MM.1S (cell line): ENCODE measurements around the gene EBF4.
A peak's percentile ranks its signal among the peaks of the same experiment; 100 is the strongest.

Source experiments
- DNase-seq: peaks from one replicate; pipeline ENCODE4 v3.0.0-alpha.2; 2015
- H2AFZ ChIP-seq: fragments of 300-600 bp; sonication (generic); 2 replicates; pipeline ENCODE4 v1.6.0; 2016; ENCODE audit warnings: antibody characterized with exemption, low read length
- H3F3A ChIP-seq: fragments of 300-600 bp; sonication (generic); 2 replicates; pipeline ENCODE4 v1.6.1; 2016; ENCODE audit warnings: mild to moderate bottlenecking, antibody characterized with exemption, low read length, moderate library complexity, mixed read lengths; ENCODE audit not compliant: insufficient read depth
- H3K27ac ChIP-seq: fragments of 300-600 bp; sonication (generic); 2 replicates; pipeline ENCODE4 v1.5.1; 2016; ENCODE audit warnings: mild to moderate bottlenecking, low read length
- H3K27me3 ChIP-seq: fragments of 300-600 bp; sonication (generic); replicated peaks from 2 replicates; pipeline ENCODE4 v1.6.0; 2016; ENCODE audit warnings: low read length; ENCODE audit not compliant: insufficient read depth
- H3K36me3 ChIP-seq: fragments of 300-600 bp; sonication (generic); replicated peaks from 2 replicates; pipeline ENCODE4 v1.6.1; 2016; ENCODE audit warnings: mild to moderate bottlenecking, low read length, mixed read lengths; ENCODE audit not compliant: insufficient read depth
- H3K4me1 ChIP-seq: fragments of 300-600 bp; sonication (generic); 2 replicates; pipeline ENCODE4 v1.6.1; 2016; ENCODE audit warnings: low read length, mixed read lengths
- H3K4me2 ChIP-seq: fragments of 300-600 bp; sonication (generic); 2 replicates; pipeline ENCODE4 v1.6.0; 2016; ENCODE audit warnings: low read depth, low read length
- H3K4me3 ChIP-seq: fragments of 300-600 bp; sonication (generic); 2 replicates; pipeline ENCODE4 v1.5.1; 2016; ENCODE audit warnings: low read length, mixed read lengths
- H3K79me2 ChIP-seq: fragments of 300-600 bp; sonication (generic); 2 replicates; pipeline ENCODE4 v1.6.1; 2016; ENCODE audit warnings: mixed run types, low read length, mixed read lengths
- H3K9ac ChIP-seq: fragments of 300-600 bp; sonication (generic); 2 replicates; pipeline ENCODE4 v1.6.1; 2016; ENCODE audit warnings: low read length, mixed read lengths
- H3K9me2 ChIP-seq: fragments of 300-600 bp; sonication (generic); replicated peaks from 2 replicates; pipeline ENCODE4 v1.6.1; 2016; ENCODE audit warnings: mild to moderate bottlenecking, low read length, mixed read lengths; ENCODE audit not compliant: insufficient read depth
- H3K9me3 ChIP-seq: fragments of 300-600 bp; sonication (generic); replicated peaks from 2 replicates; pipeline ENCODE4 v1.6.1; 2016; ENCODE audit warnings: mild to moderate bottlenecking, low read length, mixed read lengths; ENCODE audit not compliant: insufficient read depth
- H4K20me1 ChIP-seq: fragments of 300-600 bp; sonication (generic); 2 replicates; pipeline ENCODE4 v1.6.1; 2016; ENCODE audit warnings: mild to moderate bottlenecking, low read length, moderate library complexity, mixed read lengths; ENCODE audit not compliant: insufficient read depth
- EZH2 ChIP-seq: fragments of 300-600 bp; sonication (generic); optimal IDR thresholded peaks from 2 replicates; pipeline ENCODE3; 2017; ENCODE audit warnings: low read depth, mild to moderate bottlenecking, antibody characterized with exemption, low read length, mixed read lengths
- EZH2phosphoT487 ChIP-seq: fragments of 300-600 bp; sonication (generic); IDR thresholded peaks from 2 replicates; pipeline ENCODE4 v1.6.1; 2018; ENCODE audit warnings: antibody characterized with exemption, low read length
- TF ChIP-seq, protein P1 (sequence below): fragments of 300-600 bp; sonication (generic); IDR thresholded peaks from 2 replicates; pipeline ENCODE4 v1.5.1; 2016; ENCODE audit warnings: antibody characterized with exemption, low read length, mixed read lengths

Gene EBF4

DNA sequence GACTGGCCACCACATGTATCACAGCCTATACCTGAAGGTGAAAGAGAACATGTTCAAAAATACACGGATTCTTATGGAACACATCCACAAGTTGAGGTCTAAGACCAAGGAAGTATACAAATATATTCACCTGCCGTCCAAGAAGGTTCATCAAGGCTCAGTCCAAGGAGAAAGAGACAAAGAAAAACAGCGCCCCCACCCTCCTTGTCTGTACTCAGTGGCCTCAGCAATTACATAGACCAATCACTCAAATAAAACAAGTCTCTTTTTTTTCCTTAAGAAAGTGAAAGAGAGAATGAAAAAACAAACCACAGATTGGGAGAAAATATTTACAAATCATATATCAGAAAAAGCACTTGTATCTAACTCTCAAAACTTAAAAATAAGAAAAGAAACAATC lies 88.4 kb downstream of the EBF4 start:
- DNase-seq = peak; percentile 23
- H3K4me2 ChIP-seq = no peak overlapping the region
- no peak overlapping the region for H3K9ac ChIP-seq
- H3K36me3 ChIP-seq = no peaks in the 10 kb centered on the region
- H2AFZ ChIP-seq = no peak overlapping the region
- H3K79me2 ChIP-seq = no peaks in the 10 kb centered on the region
- no peaks in the 10 kb centered on the region for H3K9me2 ChIP-seq
- no peak overlapping the region for H3K4me3 ChIP-seq
- TF ChIP-seq EZH2 = no peak
- TF ChIP-seq, protein P1, sequence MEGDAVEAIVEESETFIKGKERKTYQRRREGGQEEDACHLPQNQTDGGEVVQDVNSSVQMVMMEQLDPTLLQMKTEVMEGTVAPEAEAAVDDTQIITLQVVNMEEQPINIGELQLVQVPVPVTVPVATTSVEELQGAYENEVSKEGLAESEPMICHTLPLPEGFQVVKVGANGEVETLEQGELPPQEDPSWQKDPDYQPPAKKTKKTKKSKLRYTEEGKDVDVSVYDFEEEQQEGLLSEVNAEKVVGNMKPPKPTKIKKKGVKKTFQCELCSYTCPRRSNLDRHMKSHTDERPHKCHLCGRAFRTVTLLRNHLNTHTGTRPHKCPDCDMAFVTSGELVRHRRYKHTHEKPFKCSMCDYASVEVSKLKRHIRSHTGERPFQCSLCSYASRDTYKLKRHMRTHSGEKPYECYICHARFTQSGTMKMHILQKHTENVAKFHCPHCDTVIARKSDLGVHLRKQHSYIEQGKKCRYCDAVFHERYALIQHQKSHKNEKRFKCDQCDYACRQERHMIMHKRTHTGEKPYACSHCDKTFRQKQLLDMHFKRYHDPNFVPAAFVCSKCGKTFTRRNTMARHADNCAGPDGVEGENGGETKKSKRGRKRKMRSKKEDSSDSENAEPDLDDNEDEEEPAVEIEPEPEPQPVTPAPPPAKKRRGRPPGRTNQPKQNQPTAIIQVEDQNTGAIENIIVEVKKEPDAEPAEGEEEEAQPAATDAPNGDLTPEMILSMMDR = peak; percentile 24
- H3K9me3 ChIP-seq = no peaks in the 10 kb centered on the region
- no peaks in the 10 kb centered on the region for H3F3A ChIP-seq
- H3K4me1 ChIP-seq = peaks cover 6% of the 10 kb centered on the region; the same call in 1 of the 2 replicates
- no peaks in the 10 kb centered on the region for H3K27me3 ChIP-seq
- H4K20me1 ChIP-seq = no peaks in the 10 kb centered on the region
- H3K27ac ChIP-seq = no peak overlapping the region

DNA sequence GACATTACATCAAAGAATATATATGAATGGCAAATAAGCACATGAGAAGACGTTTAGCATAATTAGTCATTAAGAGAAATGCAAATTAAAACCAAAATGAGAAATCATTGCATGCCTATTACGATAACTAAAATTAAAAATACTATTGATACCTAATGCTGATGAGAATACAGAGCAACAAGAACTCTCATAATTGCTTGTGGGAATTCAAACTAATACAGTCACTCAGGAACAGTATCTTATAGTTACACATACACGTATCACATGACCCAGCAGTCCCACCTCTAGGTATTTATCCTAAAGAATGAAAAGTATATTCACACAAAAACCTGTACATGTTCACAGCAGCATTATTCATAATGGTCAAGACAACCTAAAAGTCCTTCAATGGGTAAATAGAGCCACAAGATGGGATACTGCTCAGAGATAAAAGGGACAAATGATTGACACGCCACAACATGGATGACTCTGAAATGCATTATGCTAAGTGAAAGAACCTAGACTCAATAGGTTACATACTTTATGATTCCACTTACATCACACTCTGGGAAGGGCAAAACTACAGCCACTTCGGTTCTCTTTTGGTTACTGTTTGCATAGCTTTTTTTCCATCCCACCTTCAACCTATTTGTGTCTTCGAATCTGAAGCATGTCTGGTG lies 91.5 kb downstream of the EBF4 start:
- Histone ChIP-seq H3K9ac (no peak overlapping the region), H3K9me2 (no peaks in the 10 kb centered on the region), H3K36me3 (no peaks in the 10 kb centered on the region), H3K27ac (no peak overlapping the region), H3K4me2 (no peak overlapping the region), H3K4me3 (no peak overlapping the region), H3K79me2 (no peaks in the 10 kb centered on the region), H3K27me3 (no peaks in the 10 kb centered on the region), H4K20me1 (no peaks in the 10 kb centered on the region), H3K9me3 (no peaks in the 10 kb centered on the region), H2AFZ (no peak overlapping the region), H3F3A (no peaks in the 10 kb centered on the region), H3K4me1 (peaks cover 6% of the 10 kb centered on the region; the same call in 1 of the 2 replicates)
- TF ChIP-seq EZH2 (no peak), EZH2phosphoT487 (no peak)
- TF ChIP-seq, protein P1 = no peak
- DNase-seq = no peak

DNA sequence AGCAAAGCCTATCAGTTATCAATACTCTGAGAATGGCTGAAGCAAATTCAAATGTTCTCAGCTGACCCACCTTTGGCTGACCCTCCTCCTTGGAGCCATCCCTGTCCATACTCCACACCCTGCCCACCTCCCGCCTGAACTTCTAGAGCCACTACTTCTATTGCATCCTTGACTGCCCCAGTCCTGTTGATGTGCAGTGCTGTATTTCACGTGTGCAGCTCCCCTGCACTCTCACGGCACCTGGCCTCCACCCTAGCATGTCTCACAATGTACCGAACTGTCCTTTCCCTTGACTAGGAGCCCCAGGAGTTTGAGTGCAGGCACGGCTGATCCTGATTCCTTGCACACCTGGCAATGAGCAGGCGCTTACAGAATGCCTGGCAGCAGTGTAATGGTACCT lies 100.9 kb downstream of the EBF4 start:
- H3K4me2 ChIP-seq = no peak overlapping the region
- H3K27me3 ChIP-seq = peaks cover 42% of the 10 kb centered on the region
- H3K36me3 ChIP-seq = no peaks in the 10 kb centered on the region
- H3K79me2 ChIP-seq = no peaks in the 10 kb centered on the region
- H3K9ac ChIP-seq = no peak overlapping the region
- H3K9me2 ChIP-seq = no peaks in the 10 kb centered on the region
- no peaks in the 10 kb centered on the region for H3K9me3 ChIP-seq
- no peaks in the 10 kb centered on the region for H4K20me1 ChIP-seq
- DNase-seq = no peak
- H3K27ac ChIP-seq = no peak overlapping the region
- no peaks in the 10 kb centered on the region for H3K4me1 ChIP-seq
- no peak overlapping the region for H3K4me3 ChIP-seq
- H3F3A ChIP-seq = no peaks in the 10 kb centered on the region
- H2AFZ ChIP-seq = no peak overlapping the region
- TF ChIP-seq EZH2phosphoT487 (no peak), EZH2 (no peak)
- TF ChIP-seq, protein P1 = no peak
